C4-2B (cell line): ENCODE data around the gene SRM.

Source experiments
- CTCF ChIP-seq: fragments of 450-650 bp; conservative IDR thresholded peaks from 2 replicates; pipeline ENCODE4 v1.5.1; 2017; ENCODE audit warnings: mild to moderate bottlenecking
- ZFX ChIP-seq: fragments of 450-650 bp; IDR thresholded peaks from 2 replicates; pipeline ENCODE4 v1.6.1; 2017

GRCh38 chr1:11026903-11027302 is 32.9 kb downstream of the SRM start:
- TF ChIP-seq CTCF: no peak
- TF ChIP-seq ZFX: no peak
